ENCODE measurements around the gene BOD1L1.
"Not testable (repeated sequence)": the region's sequence is repeated elsewhere in the genome, so short reads cannot be mapped to it uniquely, and the experiment has no call there.

BOD1L1 gene

GRCh38 chr4:13584481-13584880 is 43.0 kb downstream of the BOD1L1 start:
- Histone ChIP-seq H3K36me3 (ENCODE audit: insufficient read depth, low read length) (peaks cover 67% of the 10 kb centered on the region), H3K27ac (ENCODE audit: low read depth, low read length) (no peak overlapping the region), H3K4me3 (ENCODE audit: low read depth in 1 of 2, low read length in 2 of 2) (no peak overlapping the region), H3K9ac (ENCODE audit: low read length) (no peak overlapping the region), H3K4me1 (ENCODE audit: insufficient read depth, low read length) (no peaks in the 10 kb centered on the region), H3K9me3 (ENCODE audit: low read length) (no peaks in the 10 kb centered on the region), H3K27me3 (ENCODE audit: control insufficient read depth in 1 of 2, insufficient read depth in 2 of 2, low read length in 2 of 2) (no peaks in the 10 kb centered on the region)

- H3K4me3 ChIP-seq (ENCODE audit: low read depth in 1 of 2, low read length in 2 of 2) = no peak overlapping the region
- H3K36me3 ChIP-seq (ENCODE audit: insufficient read depth, low read length) = peaks cover 63% of the 10 kb centered on the region
- no peaks in the 10 kb centered on the region for H3K27me3 ChIP-seq (ENCODE audit: control insufficient read depth in 1 of 2, insufficient read depth in 2 of 2, low read length in 2 of 2)
- H3K27ac ChIP-seq (ENCODE audit: low read depth, low read length) = no peak overlapping the region
- no peaks in the 10 kb centered on the region for H3K4me1 ChIP-seq (ENCODE audit: insufficient read depth, low read length)
- no peaks in the 10 kb centered on the region for H3K9me3 ChIP-seq (ENCODE audit: low read length)
- H3K9ac ChIP-seq (ENCODE audit: low read length) = no peak overlapping the region
Measured at GRCh38 chr4:13580036-13580435, 47.5 kb downstream of the BOD1L1 start.

GRCh38 chr4:13577660-13578059 is 49.9 kb downstream of the BOD1L1 start:
- Histone ChIP-seq H3K36me3 (ENCODE audit: insufficient read depth, low read length) (peaks cover 61% of the 10 kb centered on the region), H3K27ac (ENCODE audit: low read depth, low read length) (no peak overlapping the region), H3K9ac (ENCODE audit: low read length) (no peak overlapping the region), H3K4me1 (ENCODE audit: insufficient read depth, low read length) (no peaks in the 10 kb centered on the region), H3K27me3 (ENCODE audit: control insufficient read depth in 1 of 2, insufficient read depth in 2 of 2, low read length in 2 of 2) (no peaks in the 10 kb centered on the region), H3K9me3 (ENCODE audit: low read length) (no peaks in the 10 kb centered on the region), H3K4me3 (ENCODE audit: low read depth in 1 of 2, low read length in 2 of 2) (no peak overlapping the region)

GRCh38 chr4:13570916-13571315 is 56.6 kb downstream of the BOD1L1 start:
- Histone ChIP-seq H3K27me3 (ENCODE audit: control insufficient read depth in 1 of 2, insufficient read depth in 2 of 2, low read length in 2 of 2) (no peaks in the 10 kb centered on the region), H3K9ac (ENCODE audit: low read length) (no peak overlapping the region), H3K9me3 (ENCODE audit: low read length) (no peaks in the 10 kb centered on the region), H3K4me3 (ENCODE audit: low read depth in 1 of 2, low read length in 2 of 2) (no peak overlapping the region), H3K4me1 (ENCODE audit: insufficient read depth, low read length) (no peaks in the 10 kb centered on the region), H3K27ac (ENCODE audit: low read depth, low read length) (no peak overlapping the region), H3K36me3 (ENCODE audit: insufficient read depth, low read length) (peaks cover 51% of the 10 kb centered on the region)

- Histone ChIP-seq H3K4me1 (ENCODE audit: insufficient read depth, low read length) (no peaks in the 10 kb centered on the region), H3K27ac (ENCODE audit: low read depth, low read length) (no peak overlapping the region), H3K9me3 (ENCODE audit: low read length) (no peaks in the 10 kb centered on the region), H3K9ac (ENCODE audit: low read length) (no peak overlapping the region), H3K36me3 (ENCODE audit: insufficient read depth, low read length) (peaks cover 29% of the 10 kb centered on the region), H3K27me3 (ENCODE audit: control insufficient read depth in 1 of 2, insufficient read depth in 2 of 2, low read length in 2 of 2) (no peaks in the 10 kb centered on the region), H3K4me3 (ENCODE audit: low read depth in 1 of 2, low read length in 2 of 2) (no peak overlapping the region)
Measured at GRCh38 chr4:13567125-13567524, 60.4 kb downstream of the BOD1L1 start.

- no peak overlapping the region for H3K4me3 ChIP-seq (ENCODE audit: low read depth in 1 of 2, low read length in 2 of 2)
- no peak overlapping the region for H3K9ac ChIP-seq (ENCODE audit: low read length)
- H3K36me3 ChIP-seq (ENCODE audit: insufficient read depth, low read length) = no peaks in the 10 kb centered on the region
- no peak overlapping the region for H3K27ac ChIP-seq (ENCODE audit: low read depth, low read length)
- H3K27me3 ChIP-seq (ENCODE audit: control insufficient read depth in 1 of 2, insufficient read depth in 2 of 2, low read length in 2 of 2) = no peaks in the 10 kb centered on the region
- no peaks in the 10 kb centered on the region for H3K9me3 ChIP-seq (ENCODE audit: low read length)
- H3K4me1 ChIP-seq (ENCODE audit: insufficient read depth, low read length) = no peaks in the 10 kb centered on the region
Measured at GRCh38 chr4:13562876-13563275, 64.6 kb downstream of the BOD1L1 start.

- Histone ChIP-seq H3K9me3 (ENCODE audit: low read length) (no peaks in the 10 kb centered on the region), H3K4me3 (ENCODE audit: low read depth in 1 of 2, low read length in 2 of 2) (no peak overlapping the region), H3K27me3 (ENCODE audit: control insufficient read depth in 1 of 2, insufficient read depth in 2 of 2, low read length in 2 of 2) (no peaks in the 10 kb centered on the region), H3K9ac (ENCODE audit: low read length) (no peak overlapping the region), H3K27ac (ENCODE audit: low read depth, low read length) (no peak overlapping the region), H3K4me1 (ENCODE audit: insufficient read depth, low read length) (no peaks in the 10 kb centered on the region), H3K36me3 (ENCODE audit: insufficient read depth, low read length) (no peaks in the 10 kb centered on the region)
Measured at GRCh38 chr4:13561673-13562072, 65.9 kb downstream of the BOD1L1 start.

GRCh38 chr4:13560111-13560510 is 67.4 kb downstream of the BOD1L1 start:
- H3K36me3 ChIP-seq (ENCODE audit: insufficient read depth, low read length); H3K9me3 ChIP-seq (ENCODE audit: low read length); H3K4me1 ChIP-seq (ENCODE audit: insufficient read depth, low read length); H3K4me3 ChIP-seq (ENCODE audit: low read depth in 1 of 2, low read length in 2 of 2); H3K27ac ChIP-seq (ENCODE audit: low read depth, low read length); H3K9ac ChIP-seq (ENCODE audit: low read length); H3K27me3 ChIP-seq (ENCODE audit: control insufficient read depth in 1 of 2, insufficient read depth in 2 of 2, low read length in 2 of 2): not testable (repeated sequence)

- Histone ChIP-seq H3K9me3 (ENCODE audit: low read length) (no peaks in the 10 kb centered on the region), H3K4me3 (ENCODE audit: low read depth in 1 of 2, low read length in 2 of 2) (no peak overlapping the region), H3K27ac (ENCODE audit: low read depth, low read length) (no peak overlapping the region), H3K36me3 (ENCODE audit: insufficient read depth, low read length) (no peaks in the 10 kb centered on the region), H3K4me1 (ENCODE audit: insufficient read depth, low read length) (no peaks in the 10 kb centered on the region), H3K27me3 (ENCODE audit: control insufficient read depth in 1 of 2, insufficient read depth in 2 of 2, low read length in 2 of 2) (no peaks in the 10 kb centered on the region), H3K9ac (ENCODE audit: low read length) (no peak overlapping the region)
Measured at GRCh38 chr4:13559413-13559812, 68.1 kb downstream of the BOD1L1 start.

GRCh38 chr4:13558881-13559280 is 68.6 kb downstream of the BOD1L1 start:
- Histone ChIP-seq H3K9me3 (ENCODE audit: low read length) (no peaks in the 10 kb centered on the region), H3K27me3 (ENCODE audit: control insufficient read depth in 1 of 2, insufficient read depth in 2 of 2, low read length in 2 of 2) (no peaks in the 10 kb centered on the region), H3K4me1 (ENCODE audit: insufficient read depth, low read length) (no peaks in the 10 kb centered on the region), H3K27ac (ENCODE audit: low read depth, low read length) (no peak overlapping the region), H3K36me3 (ENCODE audit: insufficient read depth, low read length) (no peaks in the 10 kb centered on the region), H3K9ac (ENCODE audit: low read length) (no peak overlapping the region), H3K4me3 (ENCODE audit: low read depth in 1 of 2, low read length in 2 of 2) (no peak overlapping the region)

- Histone ChIP-seq H3K4me1 (ENCODE audit: insufficient read depth, low read length) (no peaks in the 10 kb centered on the region), H3K27ac (ENCODE audit: low read depth, low read length) (no peak overlapping the region), H3K4me3 (ENCODE audit: low read depth in 1 of 2, low read length in 2 of 2) (no peak overlapping the region), H3K9me3 (ENCODE audit: low read length) (no peaks in the 10 kb centered on the region), H3K9ac (ENCODE audit: low read length) (no peak overlapping the region), H3K36me3 (ENCODE audit: insufficient read depth, low read length) (no peaks in the 10 kb centered on the region), H3K27me3 (ENCODE audit: control insufficient read depth in 1 of 2, insufficient read depth in 2 of 2, low read length in 2 of 2) (no peaks in the 10 kb centered on the region)
Measured at GRCh38 chr4:13555325-13555724, 72.2 kb downstream of the BOD1L1 start.

GRCh38 chr4:13553081-13553480 is 74.4 kb downstream of the BOD1L1 start:
- Histone ChIP-seq H3K27ac (ENCODE audit: low read depth, low read length) (no peak overlapping the region), H3K9ac (ENCODE audit: low read length) (no peak overlapping the region), H3K36me3 (ENCODE audit: insufficient read depth, low read length) (no peaks in the 10 kb centered on the region), H3K4me3 (ENCODE audit: low read depth in 1 of 2, low read length in 2 of 2) (no peak overlapping the region), H3K4me1 (ENCODE audit: insufficient read depth, low read length) (peaks cover 9% of the 10 kb centered on the region), H3K9me3 (ENCODE audit: low read length) (no peaks in the 10 kb centered on the region), H3K27me3 (ENCODE audit: control insufficient read depth in 1 of 2, insufficient read depth in 2 of 2, low read length in 2 of 2) (no peaks in the 10 kb centered on the region)

All from muscle layer of colon (tissue), 2 donors.